T follicular helper cell (primary cell): ENCODE results near the gene TCERG1L.

Source experiments
- DNase-seq: peaks from one replicate; pipeline ENCODE4 v3.0.0-alpha.2; 2020; ENCODE audit warnings: low read depth

The TCERG1L gene

DNA sequence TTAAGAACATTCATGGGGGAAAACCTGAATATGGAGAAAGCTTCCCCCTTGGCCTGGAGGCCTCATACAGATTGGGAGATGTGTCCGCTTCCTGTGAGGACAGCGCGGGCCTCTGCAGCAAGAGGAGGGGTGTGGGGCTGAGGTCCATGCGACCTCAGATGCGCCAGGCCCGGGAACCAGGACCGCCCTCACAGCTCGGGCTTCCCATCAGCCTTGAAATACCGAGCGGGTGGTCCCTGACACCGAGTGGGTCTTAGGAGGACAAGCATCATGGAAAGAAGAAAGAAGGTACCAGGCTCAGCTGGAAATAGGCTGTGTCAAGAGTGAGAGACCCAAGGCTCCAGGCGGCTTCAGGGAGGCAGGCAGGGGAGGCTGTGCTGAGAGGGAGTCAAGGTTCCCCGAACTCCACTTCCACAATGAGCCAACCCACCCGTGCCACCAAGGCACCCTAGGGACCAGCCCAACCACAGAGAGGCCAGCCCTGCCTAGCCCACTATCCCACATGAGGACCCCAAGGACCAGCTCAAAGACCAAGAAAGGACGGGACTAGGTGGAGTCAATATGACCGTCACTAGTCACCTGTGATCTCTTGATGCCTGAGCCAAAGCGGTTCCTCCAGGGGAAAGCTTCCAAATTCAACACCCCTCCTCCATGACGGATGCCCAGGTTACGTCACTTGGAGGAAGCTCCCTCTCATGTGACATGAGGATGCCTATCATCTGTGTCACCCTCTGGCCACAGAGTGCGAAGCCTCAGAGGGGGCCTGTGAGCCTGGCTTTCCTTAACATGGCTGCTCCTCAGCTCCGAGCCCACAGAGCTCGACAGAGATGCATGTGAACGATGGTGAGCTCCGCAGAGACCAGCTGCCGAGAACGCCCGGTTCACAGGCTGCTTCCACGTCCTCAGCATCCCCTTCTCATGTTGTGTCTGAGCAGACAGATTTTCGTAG lies 103.7 kb downstream of the TCERG1L start:
- DNase-seq: no peak

DNA sequence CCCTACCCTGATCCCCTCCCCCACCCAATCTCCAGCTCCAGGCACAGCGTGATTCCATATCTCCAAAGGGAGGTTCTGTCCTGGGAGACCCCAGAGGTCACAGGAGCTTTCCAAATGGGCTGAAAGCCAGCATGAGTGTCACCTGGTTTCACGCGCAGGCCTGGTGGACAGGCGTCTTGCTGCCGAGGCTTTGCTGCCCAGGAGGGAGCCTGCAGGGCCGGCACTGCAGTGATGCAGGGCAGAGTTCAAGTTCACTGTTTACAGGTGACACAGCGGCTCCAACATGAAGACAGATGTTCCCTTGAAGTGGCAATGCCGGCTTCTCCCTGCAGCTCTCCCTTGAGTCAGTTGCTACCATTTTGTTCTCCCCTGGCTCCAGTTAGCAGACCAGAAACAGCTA lies 104.3 kb downstream of the TCERG1L start:
- DNase-seq: no peak

GRCh38 chr10:131206111-131206995 lies 105.2 kb downstream of the TCERG1L start:
- no peak for DNase-seq

GRCh38 chr10:131205556-131205955 lies 106.0 kb downstream of the TCERG1L start:
- DNase-seq: no peak

- no peak for DNase-seq
These were observed 106.9 kb downstream of the TCERG1L start for GRCh38 chr10:131204406-131205152.

GRCh38 chr10:131203456-131204357 lies 107.8 kb downstream of the TCERG1L start:
- no peak for DNase-seq

DNA sequence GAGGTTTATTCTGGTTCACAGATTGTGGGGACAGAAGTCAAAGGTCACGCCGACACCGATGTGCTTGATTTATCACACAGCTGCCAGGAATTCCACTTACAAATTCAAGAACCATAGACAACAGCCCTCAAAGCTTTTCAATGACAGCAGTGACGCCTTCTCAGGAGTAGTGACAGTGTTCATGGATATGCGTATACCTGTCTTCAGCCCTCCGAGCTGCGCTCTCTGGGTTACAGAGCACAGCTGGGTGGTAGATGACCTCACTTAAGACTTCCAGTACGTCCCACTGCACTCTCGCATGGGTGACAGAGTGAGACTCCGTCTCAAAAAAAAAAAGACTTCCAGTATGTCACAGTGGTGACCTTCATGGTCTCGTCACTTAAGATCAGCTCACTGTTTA lies 108.5 kb downstream of the TCERG1L start:
- DNase-seq: no peak

GRCh38 chr10:131201741-131202515 lies 109.6 kb downstream of the TCERG1L start:
- DNase-seq: no peak

DNA sequence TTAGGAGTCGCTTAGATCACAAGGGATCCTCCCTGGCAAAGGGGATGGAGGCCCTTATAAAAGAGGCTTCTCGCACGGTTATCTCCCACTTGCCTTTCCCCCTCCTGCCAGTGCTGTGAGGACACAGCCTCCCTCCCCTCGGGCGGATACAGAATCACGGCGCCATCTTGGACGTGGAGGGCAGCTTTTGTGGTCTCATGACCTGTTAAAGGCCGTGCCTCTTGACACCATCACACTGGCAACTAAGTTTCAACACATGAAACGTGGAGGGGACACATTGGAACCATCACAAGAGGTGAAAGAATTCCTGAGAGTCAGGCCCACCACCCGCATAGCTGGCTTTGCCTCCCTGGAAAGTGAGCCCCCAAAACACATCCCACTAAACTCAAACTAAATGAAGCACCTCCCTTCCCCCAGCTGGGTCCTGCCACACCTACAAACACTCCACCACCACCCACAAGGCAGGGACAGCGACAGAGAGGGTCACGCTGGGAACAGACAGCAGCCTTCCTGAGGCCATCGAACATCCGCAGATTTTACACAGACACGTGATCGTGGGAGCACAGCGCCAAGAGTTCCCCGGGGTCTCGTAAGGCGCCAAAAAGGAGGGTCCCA lies 110.6 kb downstream of the TCERG1L start:
- no peak for DNase-seq

DNA sequence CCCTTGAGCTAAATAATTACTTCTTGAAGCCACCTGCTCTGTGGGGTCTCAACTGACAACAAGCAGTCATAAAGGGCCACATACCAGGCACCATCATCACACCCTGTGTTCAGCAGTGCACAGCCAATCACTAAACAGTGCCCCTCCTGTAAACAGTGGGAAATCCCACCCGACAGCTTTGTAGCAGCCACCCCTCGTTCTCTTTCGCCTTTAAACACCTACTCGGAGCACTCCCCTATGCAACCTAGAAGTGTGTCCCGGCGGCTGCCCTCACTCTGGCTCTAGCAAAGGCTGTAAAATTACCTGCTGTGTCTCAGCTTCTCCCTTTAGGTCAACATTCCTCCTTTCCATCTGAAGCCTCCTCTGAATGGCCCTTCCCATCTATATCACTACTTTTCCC lies 111.9 kb downstream of the TCERG1L start:
- no peak for DNase-seq

GRCh38 chr10:131198843-131199242 lies 112.7 kb downstream of the TCERG1L start:
- no peak for DNase-seq

DNA sequence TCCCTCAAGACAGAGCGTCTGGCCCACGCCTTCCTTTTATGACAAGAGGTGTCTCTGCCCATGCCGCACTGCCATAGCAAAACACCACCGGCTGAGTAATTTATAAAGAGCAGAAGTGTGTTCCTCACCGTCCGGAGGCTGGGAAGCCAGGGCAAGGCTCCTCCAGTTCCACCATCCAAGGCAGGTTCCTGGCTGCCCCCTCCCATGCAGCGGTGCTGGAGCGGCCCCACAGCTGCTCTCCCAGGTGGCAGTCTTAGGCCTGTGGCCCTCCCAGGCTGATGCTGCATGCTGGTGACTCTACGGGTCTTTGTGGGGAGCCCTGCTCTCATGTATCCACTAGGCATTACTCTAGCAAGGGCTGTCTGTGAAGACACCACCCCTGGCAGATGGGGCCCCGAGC lies 113.1 kb downstream of the TCERG1L start:
- DNase-seq: no peak

GRCh38 chr10:131196176-131196885 lies 115.2 kb downstream of the TCERG1L start:
- DNase-seq: no peak

- no peak for DNase-seq
These were observed 115.9 kb downstream of the TCERG1L start for GRCh38 chr10:131195558-131196159.

- DNase-seq: no peak
These were observed 116.4 kb downstream of the TCERG1L start for GRCh38 chr10:131195116-131195515.

DNA sequence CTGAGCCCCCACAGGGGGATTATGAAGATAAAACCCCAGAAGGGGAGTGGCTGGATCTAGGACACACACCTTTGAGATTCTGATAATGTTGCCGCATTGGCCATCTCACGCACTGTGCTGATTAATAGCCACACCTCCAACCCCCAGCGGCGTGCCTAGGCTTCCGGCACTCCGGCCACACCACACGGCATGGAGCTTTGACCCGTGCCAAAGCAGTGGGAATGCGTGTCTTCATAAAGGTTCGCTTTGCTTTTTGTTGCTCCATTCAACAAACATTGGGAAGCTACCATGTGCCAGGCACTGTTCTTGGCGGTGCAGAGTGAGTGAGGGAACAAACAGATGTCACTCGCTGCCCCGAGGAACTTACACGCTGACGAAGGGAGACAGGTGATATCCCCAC lies 117.6 kb downstream of the TCERG1L start:
- DNase-seq: no peak

- DNase-seq: no peak
These were observed 123.0 kb downstream of the TCERG1L start for GRCh38 chr10:131188494-131188893.

GRCh38 chr10:131187926-131188325 lies 123.6 kb downstream of the TCERG1L start:
- DNase-seq: no peak

DNA sequence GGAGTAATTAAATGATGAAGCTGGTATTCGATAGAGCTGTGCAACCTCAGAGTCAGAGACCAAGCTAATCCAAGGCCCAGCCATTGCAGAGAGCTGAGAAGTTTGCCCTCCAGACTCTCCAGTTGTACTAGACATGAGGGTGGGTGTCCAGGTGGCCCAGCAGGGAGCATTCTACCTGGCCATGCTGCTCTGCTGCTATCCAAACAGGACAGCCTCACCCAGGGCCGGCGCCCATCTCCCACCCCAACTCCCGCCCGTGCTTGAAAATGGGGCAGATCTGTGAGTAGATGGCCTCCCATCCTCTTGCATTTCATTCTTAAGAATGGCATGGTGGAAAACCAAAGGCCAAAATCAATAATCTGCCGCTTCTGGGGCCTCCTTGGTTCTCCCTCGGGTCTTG lies 124.2 kb downstream of the TCERG1L start:
- DNase-seq: no peak
